ENCODE results near the gene NLGN1.

DNA sequence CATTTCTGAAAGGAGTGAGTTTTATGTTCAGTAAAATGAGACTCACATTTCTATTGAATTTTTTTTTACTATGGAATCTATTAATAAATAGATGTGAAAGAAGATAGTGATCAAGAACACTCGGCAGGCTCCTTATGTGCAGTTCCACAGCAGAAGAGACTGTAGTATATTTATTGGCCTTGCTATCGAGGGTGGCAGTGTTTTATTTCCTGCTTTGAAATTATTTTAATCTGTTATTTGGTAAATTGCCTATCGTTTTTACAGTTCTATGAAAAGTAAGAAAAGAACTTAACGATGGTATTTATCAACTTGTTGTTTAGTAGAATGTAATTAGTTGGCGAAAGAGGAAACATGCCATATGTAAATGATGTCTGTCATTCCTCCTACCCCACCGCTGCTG, 238.3 kb downstream of the NLGN1 start:
- TF ChIP-seq, protein P1, sequence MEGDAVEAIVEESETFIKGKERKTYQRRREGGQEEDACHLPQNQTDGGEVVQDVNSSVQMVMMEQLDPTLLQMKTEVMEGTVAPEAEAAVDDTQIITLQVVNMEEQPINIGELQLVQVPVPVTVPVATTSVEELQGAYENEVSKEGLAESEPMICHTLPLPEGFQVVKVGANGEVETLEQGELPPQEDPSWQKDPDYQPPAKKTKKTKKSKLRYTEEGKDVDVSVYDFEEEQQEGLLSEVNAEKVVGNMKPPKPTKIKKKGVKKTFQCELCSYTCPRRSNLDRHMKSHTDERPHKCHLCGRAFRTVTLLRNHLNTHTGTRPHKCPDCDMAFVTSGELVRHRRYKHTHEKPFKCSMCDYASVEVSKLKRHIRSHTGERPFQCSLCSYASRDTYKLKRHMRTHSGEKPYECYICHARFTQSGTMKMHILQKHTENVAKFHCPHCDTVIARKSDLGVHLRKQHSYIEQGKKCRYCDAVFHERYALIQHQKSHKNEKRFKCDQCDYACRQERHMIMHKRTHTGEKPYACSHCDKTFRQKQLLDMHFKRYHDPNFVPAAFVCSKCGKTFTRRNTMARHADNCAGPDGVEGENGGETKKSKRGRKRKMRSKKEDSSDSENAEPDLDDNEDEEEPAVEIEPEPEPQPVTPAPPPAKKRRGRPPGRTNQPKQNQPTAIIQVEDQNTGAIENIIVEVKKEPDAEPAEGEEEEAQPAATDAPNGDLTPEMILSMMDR (IDR thresholded peaks at IDR 0.05) = no peak
- no peak for TF ChIP-seq POLR2A (IDR thresholded peaks at IDR 0.05)
